Stimulated activated CD8-positive, alpha-beta memory T cell treated with anti-CD3 and anti-CD28 coated beads, Interleukin-7, amount 100 ng/mL, for 48 hours (primary cell): Measurements from ENCODE around the gene SOX10.
"Not testable (repeated sequence)": the region's sequence is repeated elsewhere in the genome, so short reads cannot be mapped to it uniquely, and the experiment has no call there.

Source experiments
- DNase-seq, 2 donors: peaks; one replicate each; pipeline ENCODE4 v3.0.0-alpha.2; 2020; ENCODE audit warnings: low read depth in 1 of 2; ENCODE audit errors: extremely low read depth in 1 of 2

SOX10 gene

DNA sequence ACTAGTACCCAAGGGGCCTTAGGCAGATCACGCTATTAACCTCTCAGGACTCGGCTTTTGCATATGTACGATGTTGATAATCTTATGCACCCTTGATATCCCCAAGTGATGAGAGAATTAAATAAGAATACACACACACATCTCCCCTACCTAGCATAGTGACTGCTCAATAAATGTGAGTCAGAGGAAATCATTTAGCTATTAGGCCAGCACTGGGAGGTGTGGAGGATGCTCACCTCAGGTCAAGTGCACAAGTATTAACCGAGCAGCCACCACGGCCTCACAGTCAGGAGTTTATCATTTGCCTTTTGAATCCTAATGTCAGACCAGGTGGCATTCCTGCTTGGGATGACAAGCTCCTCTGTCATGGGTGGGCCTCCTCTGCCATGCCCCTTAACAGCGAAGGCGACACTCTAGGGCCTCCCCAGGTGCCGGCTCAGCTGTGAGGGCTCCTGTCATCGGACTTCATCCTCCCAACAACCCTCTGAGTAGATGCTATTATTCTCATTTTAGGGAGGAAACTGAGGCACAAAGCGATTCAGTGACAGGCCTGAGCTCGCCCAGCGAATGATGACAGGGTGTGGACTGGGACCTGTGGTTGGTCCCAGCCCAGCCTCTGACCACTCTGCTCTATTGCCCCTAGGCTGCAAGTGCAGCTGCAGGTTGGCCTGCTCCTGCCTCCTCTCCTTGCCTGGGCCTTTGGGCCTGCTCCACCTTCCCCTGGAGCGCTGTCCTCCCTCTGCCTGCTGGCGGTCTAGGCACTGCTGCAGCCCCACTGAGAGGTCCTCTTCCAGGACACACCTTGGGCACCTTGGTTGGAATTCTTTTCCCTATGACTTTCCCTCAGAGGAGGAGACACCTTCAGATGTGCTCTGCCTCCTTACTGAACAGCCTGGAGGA, 5.0 kb upstream of the SOX10 start:
- no peak for DNase-seq

DNA sequence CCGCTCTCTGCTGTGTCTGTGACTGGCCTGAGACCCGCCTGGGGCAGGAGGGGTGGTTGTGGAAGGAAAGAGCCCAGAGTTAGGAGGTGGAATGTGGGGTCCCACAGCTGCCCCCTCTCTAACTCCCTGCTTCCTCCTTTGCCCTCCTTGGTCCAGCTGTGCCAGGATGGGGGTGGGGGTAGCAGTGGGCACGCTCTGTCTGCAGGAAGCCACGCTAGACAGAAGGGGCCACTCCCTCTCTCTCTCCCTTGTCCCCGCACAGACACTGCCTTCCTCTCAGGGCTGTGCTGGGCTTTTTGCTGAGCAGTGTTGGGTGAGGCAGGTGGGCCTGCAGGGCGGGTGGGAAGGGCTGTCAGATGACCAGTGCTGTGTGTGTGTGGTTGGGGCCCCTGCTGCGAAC, 2.0 kb upstream of the SOX10 start:
- DNase-seq, result no peak

DNA sequence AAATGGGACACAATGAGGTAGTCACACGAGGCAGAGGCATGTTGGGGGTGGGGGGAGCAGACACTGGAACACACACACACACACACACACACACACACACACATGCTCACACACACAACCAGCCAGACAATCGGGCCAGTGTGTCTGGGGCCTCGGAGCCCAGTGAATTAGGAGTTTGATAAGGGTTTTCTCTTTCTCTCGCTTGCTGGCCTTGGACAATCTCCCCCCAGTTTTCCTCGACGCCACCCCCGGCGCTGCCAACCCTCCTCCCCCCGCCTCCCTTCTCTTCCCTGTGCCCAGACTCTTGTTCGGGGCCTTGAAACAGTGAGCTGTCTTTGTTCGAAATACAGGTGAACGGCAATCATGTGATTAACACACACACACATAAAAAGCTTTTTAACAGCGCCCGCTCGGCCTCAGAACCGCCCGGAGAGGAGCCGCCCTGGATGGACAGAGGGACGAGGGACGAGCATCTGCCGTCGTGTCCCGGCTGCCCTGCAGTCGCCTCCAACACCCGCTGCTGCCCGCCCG, 1.5 kb upstream of the SOX10 start:
- DNase-seq, result no peak

- DNase-seq, result no peak
Observed at GRCh38 chr22:37985050-37985585, 763 bp upstream of the SOX10 start.

- DNase-seq, result no peak
Observed at GRCh38 chr22:37982938-37983859, 1.2 kb downstream of the SOX10 start.

DNA sequence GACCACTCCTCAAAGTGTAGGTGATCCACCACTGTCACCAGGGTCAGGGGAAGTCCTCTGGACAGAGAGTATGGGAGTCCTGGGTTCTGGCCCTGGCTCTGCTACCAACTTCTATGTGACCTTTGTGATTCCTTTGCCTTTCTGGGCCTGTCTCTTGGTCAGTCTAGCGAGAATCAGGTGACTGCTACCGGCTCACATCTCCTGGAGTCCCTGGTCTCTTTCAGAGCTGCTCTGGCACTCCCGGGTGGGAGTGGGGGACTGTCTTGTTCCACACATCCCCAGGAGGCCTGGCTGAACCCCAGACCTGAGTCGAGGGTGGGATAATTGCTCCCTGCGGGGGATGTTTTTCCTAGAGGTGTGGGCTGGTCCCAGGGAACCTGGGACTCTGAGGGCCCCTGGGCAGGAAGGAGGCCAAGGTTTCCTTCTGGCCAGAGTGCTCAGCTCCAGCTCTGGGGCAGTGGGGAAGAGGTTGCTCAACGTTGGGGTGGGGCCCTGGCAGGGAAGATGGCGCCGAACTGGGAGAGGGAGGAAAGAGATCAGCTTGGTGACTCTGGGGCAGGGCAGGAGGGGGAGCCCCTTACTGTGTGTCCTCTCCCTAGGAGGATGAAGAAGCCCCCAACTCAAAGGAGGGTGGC, 2.1 kb downstream of the SOX10 start:
- DNase-seq, result no peak

DNA sequence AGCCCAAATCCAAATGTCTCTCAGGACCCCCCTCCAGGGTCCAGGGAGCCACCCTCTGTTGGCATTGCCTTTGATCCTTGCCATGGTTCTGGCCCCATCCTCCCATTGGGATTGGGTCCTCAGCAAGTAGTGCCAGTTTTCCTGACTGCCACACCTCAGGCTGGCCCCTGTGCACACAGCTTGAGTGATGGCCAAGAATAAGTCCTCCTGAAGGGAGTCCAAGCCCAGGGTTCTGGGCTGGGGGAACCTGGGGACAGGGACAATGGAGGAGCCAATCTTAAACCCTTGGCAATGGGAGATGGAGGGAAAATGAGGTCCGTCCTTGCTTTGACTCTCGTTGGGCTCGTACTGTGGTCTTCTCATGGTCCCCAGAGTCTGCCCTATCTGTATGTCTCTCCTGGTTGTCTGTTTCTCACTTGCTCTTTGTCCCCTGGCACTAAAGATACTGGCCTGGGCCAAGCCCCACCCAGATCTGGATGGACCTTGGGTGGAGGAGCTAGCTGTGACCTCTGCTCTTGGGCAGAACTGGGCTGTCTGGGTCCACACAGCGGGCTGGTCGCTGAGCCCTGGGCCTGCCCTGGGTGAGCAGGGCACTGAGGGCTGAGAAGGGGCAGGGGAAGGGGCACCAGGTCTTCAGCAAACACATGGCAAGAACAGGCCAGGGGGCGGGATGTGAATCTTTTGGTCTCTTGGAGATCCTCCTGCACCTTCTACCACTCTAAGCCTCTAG, 2.9 kb downstream of the SOX10 start:
- DNase-seq, result no peak

DNA sequence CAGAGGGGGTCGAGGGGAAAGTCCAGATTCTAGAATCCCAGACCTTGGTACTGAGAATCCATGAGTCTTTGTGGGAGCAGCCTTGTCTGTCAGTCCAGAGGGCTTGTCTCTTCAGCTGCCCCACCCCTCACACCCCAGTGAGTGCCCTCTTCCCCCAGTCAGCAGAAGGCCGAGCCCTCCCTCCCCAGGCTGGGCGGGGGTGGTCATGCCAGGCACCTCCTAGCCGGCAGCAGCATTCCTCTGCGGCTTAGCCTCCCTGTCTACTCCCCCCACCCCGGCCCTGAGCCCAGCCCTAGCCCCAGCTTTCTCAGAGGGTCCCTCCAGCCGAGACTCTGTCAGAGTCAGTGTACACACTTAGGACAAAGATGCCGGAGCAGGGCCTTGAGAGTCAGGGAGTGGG, 4.6 kb downstream of the SOX10 start:
- DNase-seq, result no peak

GRCh38 chr22:37976547-37976946, 7.8 kb downstream of the SOX10 start:
- DNase-seq, result no peak

DNA sequence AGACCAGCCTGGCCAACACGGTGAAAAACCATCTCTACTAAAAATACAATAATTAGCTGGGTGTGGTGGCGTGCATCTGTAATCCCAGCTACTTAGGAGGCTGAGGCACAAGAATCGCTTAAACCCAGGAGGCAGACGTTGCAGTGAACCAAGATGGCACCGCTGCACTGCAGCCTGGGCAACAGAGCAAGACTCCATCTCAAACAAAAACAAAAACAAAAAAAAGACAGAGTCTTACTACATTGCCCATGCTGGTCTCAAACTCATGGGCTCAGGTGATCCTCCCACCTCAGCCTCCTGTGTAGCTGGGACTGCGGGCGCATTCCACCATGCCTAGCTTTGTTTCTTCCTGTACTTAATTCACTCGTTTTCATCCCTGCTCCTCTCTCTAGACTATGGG, 8.3 kb downstream of the SOX10 start:
- not testable (repeated sequence) for DNase-seq

DNA sequence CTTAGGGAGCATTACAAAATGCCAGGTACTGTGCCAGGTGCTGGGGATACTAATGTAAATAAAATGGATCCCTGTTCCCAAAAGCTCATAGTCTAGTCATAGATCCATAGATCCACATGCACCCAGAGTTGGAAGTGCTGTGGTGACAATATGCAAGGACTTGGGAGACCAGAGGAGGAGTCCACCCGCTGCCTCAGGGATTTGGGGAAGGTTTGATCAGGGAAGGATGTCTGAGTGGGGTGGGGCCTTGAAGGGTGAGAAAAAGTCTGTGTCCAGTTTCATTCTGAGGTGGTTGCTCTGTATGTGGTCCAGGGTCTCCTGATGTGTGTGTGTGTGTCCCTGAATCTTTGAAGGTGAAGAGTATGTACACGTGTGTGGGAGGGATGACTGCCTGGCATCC, 9.2 kb downstream of the SOX10 start:
- DNase-seq, result no peak

GRCh38 chr22:37973271-37974170, 10.8 kb downstream of the SOX10 start:
- no peak for DNase-seq

- DNase-seq, result no peak
Observed at GRCh38 chr22:37972527-37972926, 11.8 kb downstream of the SOX10 start.

- DNase-seq, result no peak
Observed at GRCh38 chr22:37971475-37972434, 12.6 kb downstream of the SOX10 start.

DNA sequence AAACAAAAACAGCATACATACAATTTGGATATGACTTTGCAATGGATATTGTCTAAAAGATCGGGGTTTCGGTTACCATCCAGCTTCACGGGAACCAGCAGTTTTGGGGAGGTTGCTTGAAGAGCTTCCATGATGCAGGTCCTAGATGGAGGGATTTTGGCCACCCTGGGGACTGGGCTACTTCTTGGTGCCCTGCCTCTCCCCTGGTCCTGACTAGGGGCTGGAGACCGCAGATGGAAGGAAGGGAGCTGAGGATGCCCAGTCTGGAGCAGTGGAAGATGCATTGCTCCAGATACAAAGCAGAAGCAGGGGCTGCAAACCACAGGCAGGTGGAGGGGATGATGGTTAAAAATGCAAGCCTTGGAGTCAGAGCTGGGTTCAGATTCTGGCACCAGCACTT, 13.5 kb downstream of the SOX10 start:
- no peak for DNase-seq

- DNase-seq, result no peak
Observed at GRCh38 chr22:37968452-37969251, 15.7 kb downstream of the SOX10 start.
